Neuronal stem cell (in vitro differentiated cells): Measurements from ENCODE around the gene OR56B4.
A peak's percentile ranks its signal among the peaks of the same experiment; 100 is the strongest.
"Not testable (repeated sequence)": the region's sequence is repeated elsewhere in the genome, so short reads cannot be mapped to it uniquely, and the experiment has no call there.

Experiments
- DNase-seq: peaks from one replicate; pipeline ENCODE4 v3.0.0-alpha.2; 2013; ENCODE audit warnings: low spot score
- H2AFZ ChIP-seq: one replicate; pipeline ENCODE4 v1.6.1; 2013; ENCODE audit warnings: mild to moderate bottlenecking, low read length, inconsistent platforms
- H2AK5ac ChIP-seq: 2 replicates; pipeline ENCODE4 v1.6.1; 2013; ENCODE audit warnings: low read depth, mild to moderate bottlenecking, inconsistent platforms, low read length, moderate library complexity, mixed read lengths
- H2BK120ac ChIP-seq: 2 replicates; pipeline ENCODE4 v1.6.1; 2013; ENCODE audit warnings: low read depth, mild to moderate bottlenecking, inconsistent platforms, low read length, moderate library complexity, mixed read lengths
- H2BK12ac ChIP-seq: one replicate; pipeline ENCODE4 v1.6.1; 2013; ENCODE audit warnings: low read length, inconsistent platforms
- H2BK15ac ChIP-seq: 2 replicates; pipeline ENCODE4 v1.6.1; 2013; ENCODE audit warnings: mild to moderate bottlenecking, low read length, inconsistent platforms, mixed read lengths
- H2BK5ac ChIP-seq: one replicate; pipeline ENCODE4 v1.6.1; 2013; ENCODE audit warnings: inconsistent platforms, mild to moderate bottlenecking, low read length, moderate library complexity
- H3K14ac ChIP-seq: one replicate; pipeline ENCODE4 v1.6.1; 2013; ENCODE audit warnings: low read length, inconsistent platforms
- H3K18ac ChIP-seq: 2 replicates; pipeline ENCODE4 v1.6.1; 2013; ENCODE audit warnings: low read length, inconsistent platforms
- H3K23ac ChIP-seq: 2 replicates; pipeline ENCODE4 v1.6.1; 2013; ENCODE audit warnings: low read depth, mild to moderate bottlenecking, mixed read lengths, low read length, inconsistent platforms; ENCODE audit not compliant: poor library complexity
- H3K27ac ChIP-seq: replicated peaks from 3 replicates; pipeline ENCODE4 v1.5.1; 2013; ENCODE audit warnings: low read length, inconsistent platforms
- H3K27me3 ChIP-seq, 3 experiments: 2 replicates each; pipeline ENCODE4 v1.6.1; 2013; ENCODE audit warnings: low read length in 3 of 3, mild to moderate bottlenecking in 2 of 3, inconsistent platforms in 1 of 3, low read depth in 1 of 3, mixed read lengths in 1 of 3, moderate library complexity in 1 of 3; ENCODE audit not compliant: control insufficient read depth in 3 of 3, insufficient read depth in 3 of 3
- H3K36me3 ChIP-seq, 2 donors: replicated peaks in 1 of 2; 2 replicates each; pipeline ENCODE4 v1.6.1; 2013; ENCODE audit warnings: low read length in 2 of 2; ENCODE audit not compliant: control insufficient read depth in 2 of 2, insufficient read depth in 2 of 2
- H3K4ac ChIP-seq: 2 replicates; pipeline ENCODE4 v1.6.1; 2013; ENCODE audit warnings: inconsistent platforms, mild to moderate bottlenecking, low read length, moderate library complexity
- H3K4me1 ChIP-seq, 2 donors: 1 replicate in 1 of 2; 2 replicates in 1 of 2; pipeline ENCODE4 v1.6.1; 2013; ENCODE audit warnings: low read length in 2 of 2, low read depth in 1 of 2; ENCODE audit not compliant: control insufficient read depth in 2 of 2, insufficient read depth in 1 of 2
- H3K4me2 ChIP-seq: one replicate; pipeline ENCODE4 v1.6.1; 2013; ENCODE audit warnings: mild to moderate bottlenecking, low read length, inconsistent platforms; ENCODE audit not compliant: insufficient read depth, poor library complexity, severe bottlenecking
- H3K4me3 ChIP-seq, 2 donors: 2 replicates each; pipeline ENCODE4 v1.5.1; 2013; ENCODE audit warnings: low read length in 2 of 2, mild to moderate bottlenecking in 2 of 2, inconsistent platforms in 1 of 2, moderate library complexity in 1 of 2
- H3K79me1 ChIP-seq: one replicate; pipeline ENCODE4 v1.6.1; 2013; ENCODE audit warnings: low read depth, mild to moderate bottlenecking, inconsistent platforms, low read length, moderate library complexity
- H3K9ac ChIP-seq: one replicate; pipeline ENCODE4 v1.6.1; 2013; ENCODE audit warnings: mild to moderate bottlenecking, low read depth, low read length, inconsistent platforms; ENCODE audit not compliant: poor library complexity
- H3K9me3 ChIP-seq, 2 donors: replicated peaks in 1 of 2; 2 replicates each; pipeline versions ENCODE3 to v1.6.1; 2013; ENCODE audit warnings: low read length in 2 of 2, mild to moderate bottlenecking in 2 of 2, inconsistent platforms in 1 of 2, low read depth in 1 of 2, mixed read lengths in 1 of 2, moderate library complexity in 1 of 2; ENCODE audit not compliant: control insufficient read depth in 2 of 2, insufficient read depth in 1 of 2
- H4K8ac ChIP-seq: one replicate; pipeline ENCODE4 v1.6.1; 2013; ENCODE audit warnings: low read depth, mild to moderate bottlenecking, inconsistent platforms, low read length, moderate library complexity
- H4K91ac ChIP-seq: one replicate; pipeline ENCODE4 v1.6.1; 2013; ENCODE audit warnings: low read length, low read depth, mild to moderate bottlenecking, inconsistent platforms; ENCODE audit not compliant: poor library complexity
- WGBS, 2 donors: extraction: QIAGEN DNeasy Blood & Tissue Kit; methylation state at CpG; one replicate each; pipeline ENCODE4 v1.1.7; 2013; ENCODE audit warnings: missing lambda C conversion rate in 2 of 2, mixed read lengths in 1 of 2; ENCODE audit not compliant: insufficient read length in 2 of 2, insufficient replicate concordance in 1 of 2; ENCODE audit errors: extremely low coverage in 2 of 2; 5-methylcytosine and 5-hydroxymethylcytosine counted together

The OR56B4 gene

DNA sequence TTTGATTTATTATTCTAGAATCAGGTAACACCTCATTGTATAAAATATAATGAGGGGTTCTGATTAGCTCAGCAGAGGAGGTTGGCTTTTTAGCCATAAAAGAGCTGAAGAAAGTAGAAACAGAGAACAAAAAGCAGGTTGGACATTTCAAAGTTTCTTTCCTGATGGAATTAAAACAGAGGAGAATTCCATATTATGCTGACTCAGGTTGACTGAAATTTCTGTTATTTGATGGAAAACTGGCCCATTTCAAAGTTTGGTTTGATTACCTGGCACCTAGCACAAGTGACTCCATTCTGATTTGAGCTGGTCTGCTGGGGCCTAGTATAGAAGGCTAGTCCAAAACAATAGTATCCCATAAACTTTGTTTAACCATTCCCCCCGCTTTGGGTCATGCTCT is 24.9 kb downstream of the OR56B4 start:
- Histone ChIP-seq H2AFZ (no peak overlapping the region), H2BK15ac (no peak overlapping the region)
- no CpG with 5 or more reads among the region's 1 CpG for WGBS, 2 donors

GRCh38 chr11:6135936-6136335 is 28.5 kb downstream of the OR56B4 start:
- not testable (repeated sequence) for H2BK5ac ChIP-seq, H2AK5ac ChIP-seq, H2BK15ac ChIP-seq, H3K79me1 ChIP-seq, H3K23ac ChIP-seq, H2BK120ac ChIP-seq, H3K4me2 ChIP-seq, H3K27ac ChIP-seq, H3K9ac ChIP-seq, H3K18ac ChIP-seq, H4K8ac ChIP-seq, H3K36me3 ChIP-seq, H3K4me3 ChIP-seq, H3K14ac ChIP-seq, H3K4me1 ChIP-seq, H3K27me3 ChIP-seq, DNase-seq, H3K4ac ChIP-seq, H2AFZ ChIP-seq, H4K91ac ChIP-seq, H2BK12ac ChIP-seq, H3K9me3 ChIP-seq
- whole genome bisulfite sequencing, 2 donors = no CpG with 5 or more reads among the region's 2 CpGs

More for the DNA sequence above, 24.9 kb downstream of the OR56B4 start:
- DNase-seq = no peak
- Histone ChIP-seq H3K27me3 (no peaks in the 10 kb centered on the region), H3K4ac (no peak overlapping the region), H3K4me3 (no peak overlapping the region), H2BK12ac (no peak overlapping the region), H2BK5ac (no peak overlapping the region), H3K4me1 (no peaks in the 10 kb centered on the region), H3K14ac (no peak overlapping the region), H3K36me3 (no peaks in the 10 kb centered on the region), H3K79me1 (no peaks in the 10 kb centered on the region), H2BK120ac (no peak overlapping the region), H3K27ac (no peak overlapping the region), H3K9me3 (no peaks in the 10 kb centered on the region), H3K4me2 (no peak overlapping the region), H3K18ac (no peak overlapping the region), H3K9ac (no peak overlapping the region), H4K8ac (no peak overlapping the region), H3K23ac (no peak overlapping the region), H2AK5ac (no peak overlapping the region), H4K91ac (no peak overlapping the region)

- H3K27ac ChIP-seq = no peak overlapping the region
- H3K4me1 ChIP-seq = no peaks in the 10 kb centered on the region
- no peak for DNase-seq
- H3K18ac ChIP-seq = no peak overlapping the region
- H3K23ac ChIP-seq = no peak overlapping the region
- H3K14ac ChIP-seq = no peak overlapping the region
- no peaks in the 10 kb centered on the region for H3K36me3 ChIP-seq
- H2AK5ac ChIP-seq = no peak overlapping the region
- no peak overlapping the region for H3K9ac ChIP-seq
- peak overlapping the region; percentile 76 for H2AFZ ChIP-seq
- no peak overlapping the region for H2BK12ac ChIP-seq
- no peaks in the 10 kb centered on the region for H3K9me3 ChIP-seq
- H3K4me2 ChIP-seq = no peak overlapping the region
- H3K27me3 ChIP-seq = peaks cover 0 to 8% (median 0%) of the 10 kb centered on the region in 3 experiments
- H2BK120ac ChIP-seq = no peak overlapping the region
- no peak overlapping the region for H4K8ac ChIP-seq
- H3K4me3 ChIP-seq = no peak overlapping the region
- H2BK5ac ChIP-seq = no peak overlapping the region
- H2BK15ac ChIP-seq = no peak overlapping the region
- no peak overlapping the region for H3K4ac ChIP-seq
- no peak overlapping the region for H4K91ac ChIP-seq
- no peaks in the 10 kb centered on the region for H3K79me1 ChIP-seq
Observed at GRCh38 chr11:6142936-6143335, 35.5 kb downstream of the OR56B4 start.

- H3K9me3 ChIP-seq, H3K27ac ChIP-seq, H3K4me2 ChIP-seq, H3K23ac ChIP-seq, H3K4me3 ChIP-seq, H2AK5ac ChIP-seq, H2BK15ac ChIP-seq, H2BK12ac ChIP-seq, H3K18ac ChIP-seq, H3K14ac ChIP-seq, H4K8ac ChIP-seq, H2BK120ac ChIP-seq, H3K9ac ChIP-seq, H4K91ac ChIP-seq, H3K79me1 ChIP-seq, H3K36me3 ChIP-seq, H3K4me1 ChIP-seq, H3K4ac ChIP-seq, H3K27me3 ChIP-seq, H2BK5ac ChIP-seq, DNase-seq: not testable (repeated sequence)
- no CpG with 5 or more reads among the region's 21 CpGs for WGBS, 2 donors
- H2AFZ ChIP-seq = peak overlapping the region; percentile 76
Observed at GRCh38 chr11:6143737-6144136, 36.3 kb downstream of the OR56B4 start.
